GM12801 (cell line): ENCODE data around the gene PGGHG.
"Not testable (repeated sequence)": the region's sequence is repeated elsewhere in the genome, so short reads cannot be mapped to it uniquely, and the experiment has no call there.

Experiments used
- CTCF ChIP-seq: IDR thresholded peaks from one replicate; pipeline ENCODE4 v1.5.1; 2011; ENCODE audit warnings: control low read depth; ENCODE audit not compliant: insufficient read length; ENCODE audit errors: extremely low read depth

The PGGHG gene

GRCh38 chr11:303363-303762, 14.4 kb downstream of the PGGHG start:
- no peak for TF ChIP-seq CTCF

GRCh38 chr11:304061-304506, 15.2 kb downstream of the PGGHG start:
- TF ChIP-seq CTCF, result no peak

GRCh38 chr11:304915-305843, 16.3 kb downstream of the PGGHG start:
- TF ChIP-seq CTCF, result no peak

- TF ChIP-seq CTCF, result no peak
Measured at GRCh38 chr11:305844-306211, 16.9 kb downstream of the PGGHG start.

GRCh38 chr11:306645-307371, 17.9 kb downstream of the PGGHG start:
- no peak for TF ChIP-seq CTCF

- not testable (repeated sequence) for TF ChIP-seq CTCF
Measured at GRCh38 chr11:307766-308708, 19.1 kb downstream of the PGGHG start, which contains the start of gene IFITM2. IFITM2 (plus strand) TSS chr11:307816; CDS start chr11:308193, 377 bp downstream.
